GM12892 (cell line): ENCODE data around the gene TNS4.

Experiments used
- DNase-seq: peaks from one replicate; pipeline ENCODE4 v3.0.0; 2011; ENCODE audit not compliant: insufficient read length
- FAIRE-seq: peaks from 2 replicates; lab custom pipeline; 2011; peaks lifted over from hg19 to GRCh38; lab: Jason Lieb, UNC
- POLR2A ChIP-seq: IDR thresholded peaks from 2 replicates; pipeline ENCODE4 v1.6.1; 2011; ENCODE audit warnings: low read depth, low read length, control low read depth
- POLR2AphosphoS5 ChIP-seq: IDR thresholded peaks from 2 replicates; pipeline ENCODE4 v1.6.1; 2011; ENCODE audit warnings: low read depth, low read length, control low read depth
- TAF1 ChIP-seq: IDR thresholded peaks from 2 replicates; pipeline ENCODE4 v1.6.1; 2011; ENCODE audit warnings: low read depth, mild to moderate bottlenecking, control low read depth, low read length, borderline replicate concordance

The TNS4 gene

DNA sequence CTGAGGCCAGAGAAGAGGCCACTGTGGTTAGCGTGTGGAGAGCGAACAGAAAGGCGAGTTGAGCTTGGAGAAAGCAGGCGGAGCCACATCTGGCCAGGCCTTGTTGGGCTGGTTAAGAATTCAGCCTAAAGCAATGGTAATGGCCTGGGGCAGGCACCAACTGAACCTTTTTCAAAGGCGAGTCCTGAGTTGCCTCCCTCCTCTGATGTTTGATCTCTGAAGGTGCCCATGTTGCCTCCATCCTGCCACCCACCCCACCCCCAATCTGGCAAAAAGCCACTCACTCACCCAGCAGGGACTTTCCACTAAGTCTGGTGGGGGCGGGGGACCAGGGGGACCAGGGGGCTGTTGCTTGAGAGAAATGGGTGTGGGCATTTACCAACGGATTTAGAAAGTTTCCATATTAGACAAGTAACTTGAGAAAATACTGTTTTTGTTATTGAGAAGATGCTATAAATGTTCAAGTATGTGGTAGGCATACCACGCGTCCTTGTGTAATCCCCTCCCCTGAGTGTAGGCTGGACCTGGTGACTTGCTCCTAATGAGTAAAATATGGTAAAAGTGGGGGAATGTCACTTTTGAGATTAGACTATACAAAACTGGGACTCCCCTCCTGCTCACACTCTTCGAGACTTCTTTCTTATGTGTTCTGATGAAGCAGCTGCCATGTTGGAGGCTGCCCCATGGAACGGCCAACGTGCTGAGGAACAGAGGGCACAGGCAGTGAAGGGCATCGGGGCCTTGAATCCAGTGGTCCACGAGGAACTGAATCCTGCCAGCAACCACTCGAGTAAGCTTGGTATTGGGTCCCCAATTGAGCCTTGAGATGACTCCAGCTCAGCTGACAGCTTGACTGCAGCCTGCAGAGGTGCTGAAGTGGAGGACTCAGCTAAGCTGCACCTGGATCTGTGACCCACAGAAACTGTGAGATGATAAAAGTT lies 29.9 kb upstream of the TNS4 start:
- DNase-seq: no peak

DNA sequence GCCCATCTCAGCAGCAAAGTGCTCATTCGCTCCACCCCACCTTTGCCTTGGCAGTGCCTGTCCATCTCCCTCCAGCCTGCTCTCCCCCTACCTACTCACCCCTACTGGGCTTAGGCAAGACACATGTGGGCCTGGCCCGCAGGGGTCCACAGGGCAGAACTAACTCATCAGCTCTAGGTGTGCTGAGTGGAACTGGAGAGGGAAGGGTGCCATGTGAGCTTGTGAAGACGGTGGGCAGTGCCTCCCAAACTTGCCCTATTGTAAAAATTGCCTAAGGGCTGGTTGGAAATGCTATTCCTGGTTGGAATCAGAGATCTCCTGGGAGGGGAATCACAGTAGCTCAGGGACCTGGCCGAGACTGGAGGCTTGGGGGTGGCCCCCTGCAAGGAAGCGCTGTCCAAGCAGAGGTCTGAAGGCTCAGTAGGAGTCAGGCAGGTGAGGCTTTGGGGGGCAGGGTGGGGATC lies 29.1 kb upstream of the TNS4 start:
- FAIRE-seq (no peak), DNase-seq (no peak)
- TF ChIP-seq TAF1 (no peak), POLR2A (no peak), POLR2AphosphoS5 (no peak)

More for the DNA sequence above, 29.9 kb upstream of the TNS4 start:
- TF ChIP-seq TAF1 (0 out of 2 replicates have a peak, but pooled peaks have one; percentile 31), POLR2AphosphoS5 (no peak), POLR2A (no peak)
- FAIRE-seq: no peak

DNA sequence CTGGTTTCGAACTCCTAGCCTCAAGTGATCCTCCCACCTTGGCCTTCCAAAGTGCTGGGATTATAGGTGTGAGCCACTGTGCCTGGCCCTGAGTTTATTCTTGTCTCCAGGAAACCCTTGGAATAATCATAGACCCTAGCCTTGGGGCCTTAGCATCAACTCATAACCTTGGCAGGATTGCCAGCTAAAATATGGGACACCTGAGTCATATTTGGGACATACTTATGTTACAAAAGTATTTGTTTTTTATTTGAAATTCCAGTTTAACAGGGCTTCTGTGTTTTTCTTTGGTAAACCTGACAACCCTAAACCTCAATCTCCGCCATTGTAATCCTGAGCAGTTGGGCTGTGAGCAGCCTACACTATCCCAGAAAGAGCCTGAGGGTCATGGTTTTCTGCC lies 28.6 kb upstream of the TNS4 start:
- DNase-seq: no peak
- no peak for FAIRE-seq
- TF ChIP-seq POLR2A: no peak
- no peak for TF ChIP-seq TAF1
- TF ChIP-seq POLR2AphosphoS5: no peak

DNA sequence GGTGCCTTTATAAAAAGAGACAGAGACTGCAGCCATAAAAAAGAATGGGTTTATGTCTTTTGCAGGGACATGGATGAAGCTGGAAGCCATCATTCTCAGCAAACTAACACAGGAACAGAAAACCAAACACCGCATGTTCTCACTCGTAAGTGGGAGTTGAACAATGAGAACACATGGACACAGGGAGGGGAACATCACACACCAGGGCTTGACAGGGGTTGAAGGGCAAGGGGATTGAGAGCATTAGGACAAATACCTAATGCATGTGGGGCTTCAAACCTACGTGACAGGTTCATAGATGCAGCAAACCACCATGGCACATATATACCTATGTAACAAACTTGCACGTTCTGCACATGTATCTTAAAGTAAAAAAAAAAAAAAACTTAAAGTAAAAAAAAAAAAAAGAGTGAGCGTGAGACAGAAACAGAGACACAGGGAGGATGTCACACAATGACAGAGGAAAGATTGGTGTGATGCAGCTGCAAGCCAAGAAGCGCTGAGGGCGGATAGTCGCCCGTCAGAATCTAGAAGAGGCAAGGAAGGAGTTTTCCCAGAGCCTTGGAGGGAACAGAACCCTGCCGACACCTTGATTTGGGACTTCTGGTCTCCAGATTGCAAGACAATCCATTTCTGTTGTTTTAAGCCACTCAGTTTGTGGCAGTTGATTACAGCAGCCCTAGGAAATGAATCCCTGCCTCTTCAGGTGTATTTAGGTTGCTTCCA lies 27.4 kb upstream of the TNS4 start:
- DNase-seq: no peak
- no peak for TF ChIP-seq POLR2A
- TF ChIP-seq POLR2AphosphoS5: no peak
- TF ChIP-seq TAF1: no peak
- no peak for FAIRE-seq

DNA sequence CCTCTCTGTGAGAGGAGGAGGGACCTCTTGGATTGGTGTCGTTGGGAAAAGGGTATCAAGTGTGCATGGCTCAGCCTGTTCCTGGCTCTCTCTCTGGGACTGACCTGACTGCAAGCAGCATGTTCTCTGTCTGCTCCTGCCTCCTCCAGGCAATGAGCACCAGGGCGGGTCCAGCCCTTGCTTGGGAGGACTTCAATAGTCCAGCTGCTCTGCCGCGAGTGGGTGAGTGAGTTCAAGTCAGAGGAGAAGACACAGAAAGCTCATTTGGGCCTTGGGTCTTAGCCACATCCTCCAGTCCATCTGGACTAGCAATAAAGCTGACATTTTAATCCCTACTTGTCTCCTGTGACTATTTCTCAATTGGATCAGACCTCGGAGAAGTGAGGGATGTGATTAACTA lies 25.2 kb upstream of the TNS4 start:
- TF ChIP-seq POLR2A (no peak), TAF1 (no peak), POLR2AphosphoS5 (no peak)
- DNase-seq: no peak
- FAIRE-seq: no peak

DNA sequence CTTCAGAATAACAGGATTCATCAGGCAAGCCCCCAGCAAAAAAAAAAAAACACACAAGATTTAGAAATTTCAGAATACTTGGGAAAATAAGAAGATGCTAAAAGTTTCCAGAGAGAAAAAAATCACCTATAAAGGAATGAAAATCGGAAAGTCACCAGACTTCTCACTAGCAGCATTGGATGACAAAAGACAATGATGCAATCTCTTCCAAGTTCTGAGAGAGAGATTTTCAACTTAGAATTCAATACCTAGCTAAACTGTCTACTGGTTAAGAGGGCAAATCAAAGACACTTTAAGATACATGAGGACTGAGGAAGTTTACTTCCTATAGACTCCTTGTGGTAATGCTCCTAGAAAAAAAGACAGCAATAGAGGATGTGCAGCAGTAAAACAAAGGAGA lies 23.9 kb upstream of the TNS4 start:
- no peak for FAIRE-seq
- TF ChIP-seq TAF1 (no peak), POLR2A (no peak), POLR2AphosphoS5 (no peak)
- DNase-seq: no peak

DNA sequence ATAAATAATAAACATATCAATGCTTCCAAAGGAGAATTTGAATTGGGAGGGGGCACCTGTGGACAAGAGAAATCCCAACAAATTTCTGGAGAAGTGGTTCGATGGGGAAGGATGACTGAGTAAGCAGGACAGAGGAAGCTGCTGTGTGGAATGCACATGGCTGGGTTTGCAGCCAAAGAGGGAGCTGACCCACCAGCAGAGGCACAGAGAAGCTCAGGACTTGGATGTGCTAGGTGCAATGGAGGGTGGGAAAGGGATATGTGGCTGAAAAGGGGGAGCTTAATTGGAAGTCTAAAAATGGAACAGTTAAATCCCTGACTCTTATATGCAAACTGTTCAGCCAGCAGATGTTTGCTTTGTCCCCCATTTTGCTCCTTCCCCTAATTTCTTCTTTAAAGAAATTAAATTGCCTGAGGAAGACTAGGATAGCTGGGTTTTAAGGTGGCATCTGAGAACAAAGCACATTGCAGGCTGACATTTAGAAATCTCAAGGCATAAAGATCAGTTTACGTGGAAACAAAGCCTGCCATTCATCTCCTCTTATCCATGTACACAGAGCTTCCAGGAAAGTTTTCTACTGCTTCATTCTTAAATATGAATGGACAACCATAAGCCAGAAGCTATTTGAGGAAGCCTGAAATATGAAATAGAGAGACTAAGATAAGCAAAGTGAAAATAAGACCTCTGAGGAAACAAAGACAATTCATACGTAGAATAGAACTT lies 23.0 kb upstream of the TNS4 start:
- no peak for TF ChIP-seq POLR2AphosphoS5
- no peak for TF ChIP-seq POLR2A
- no peak for TF ChIP-seq TAF1
- FAIRE-seq (no peak), DNase-seq (no peak)

DNA sequence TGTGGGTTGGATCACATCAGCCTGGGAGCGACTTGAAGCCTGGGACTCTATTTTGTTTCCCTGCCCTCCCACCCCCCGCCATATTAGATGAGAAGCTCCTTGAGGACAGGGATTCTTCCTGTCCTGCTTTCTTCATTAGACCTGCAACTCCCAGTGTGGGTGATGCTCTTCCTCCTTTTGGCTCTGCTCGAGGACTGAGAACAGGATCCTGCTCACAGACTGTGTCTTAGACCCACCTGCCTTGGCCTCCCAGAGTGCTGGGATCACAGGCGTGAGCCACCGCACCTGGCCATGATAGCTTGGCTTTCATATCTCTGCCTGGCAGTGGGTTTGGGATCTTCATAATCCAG lies 21.5 kb upstream of the TNS4 start:
- DNase-seq (no peak), FAIRE-seq (no peak)
- TF ChIP-seq TAF1 (no peak), POLR2AphosphoS5 (no peak), POLR2A (no peak)

DNA sequence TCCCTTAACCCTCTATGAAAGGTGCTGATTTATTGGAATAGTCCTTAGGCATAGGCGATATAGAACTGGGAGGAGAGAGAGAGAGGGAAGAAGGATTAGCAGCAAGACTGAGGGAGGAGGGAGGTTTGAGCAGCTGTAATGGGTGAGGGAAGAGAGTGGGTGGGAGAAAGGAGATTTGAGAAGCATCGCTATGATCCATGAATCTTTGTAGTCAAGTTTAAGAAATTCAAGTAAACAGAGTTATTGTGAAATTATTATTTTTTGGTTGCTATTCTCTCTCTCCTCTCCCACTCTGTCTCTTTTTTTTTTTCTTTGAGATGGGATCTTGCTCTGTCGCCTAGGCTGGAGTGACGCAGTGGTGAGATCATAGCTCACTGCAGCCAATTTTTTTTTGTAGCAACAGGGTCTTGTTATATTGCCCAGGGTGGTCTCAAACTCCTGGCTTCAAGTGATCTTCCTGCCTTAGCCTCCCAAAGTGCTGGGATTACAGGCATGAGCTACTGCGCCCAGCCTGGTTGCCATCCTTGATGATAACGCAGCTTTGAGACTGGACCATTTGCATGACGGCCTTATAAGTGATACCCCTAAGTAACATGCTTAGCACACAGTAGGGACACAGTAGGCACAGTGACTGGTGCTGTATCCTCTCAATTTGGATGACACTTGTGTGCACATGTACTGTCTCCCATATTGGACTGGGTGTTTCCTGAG lies 21.0 kb upstream of the TNS4 start:
- no peak for FAIRE-seq
- TF ChIP-seq POLR2AphosphoS5: no peak
- TF ChIP-seq POLR2A: no peak
- TF ChIP-seq TAF1: no peak
- no peak for DNase-seq

DNA sequence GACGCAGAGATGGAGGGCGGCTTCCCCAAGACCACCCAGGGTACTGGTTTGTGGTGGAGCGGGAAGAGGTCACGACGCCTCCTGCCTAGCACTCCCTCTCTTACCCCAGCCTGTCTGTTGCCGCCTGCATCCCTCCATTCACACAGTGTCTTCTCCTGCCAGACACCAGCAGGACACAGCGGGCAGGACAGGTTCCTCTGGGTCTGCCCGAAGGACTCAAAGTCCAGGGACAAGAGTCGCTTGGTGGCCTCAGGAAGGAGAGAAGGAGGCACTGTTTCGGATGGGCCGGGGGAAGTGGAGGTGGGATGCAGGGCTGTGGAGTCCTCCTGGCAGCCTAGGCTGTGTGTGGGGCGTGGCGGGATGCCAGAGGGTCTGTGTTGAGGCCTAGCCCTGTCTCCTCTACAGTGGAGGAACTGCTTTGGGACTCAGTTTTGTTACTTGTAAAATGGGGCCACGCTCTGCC lies 19.6 kb upstream of the TNS4 start:
- DNase-seq (no peak), FAIRE-seq (no peak)
- no peak for TF ChIP-seq POLR2A
- no peak for TF ChIP-seq POLR2AphosphoS5
- TF ChIP-seq TAF1: no peak

DNA sequence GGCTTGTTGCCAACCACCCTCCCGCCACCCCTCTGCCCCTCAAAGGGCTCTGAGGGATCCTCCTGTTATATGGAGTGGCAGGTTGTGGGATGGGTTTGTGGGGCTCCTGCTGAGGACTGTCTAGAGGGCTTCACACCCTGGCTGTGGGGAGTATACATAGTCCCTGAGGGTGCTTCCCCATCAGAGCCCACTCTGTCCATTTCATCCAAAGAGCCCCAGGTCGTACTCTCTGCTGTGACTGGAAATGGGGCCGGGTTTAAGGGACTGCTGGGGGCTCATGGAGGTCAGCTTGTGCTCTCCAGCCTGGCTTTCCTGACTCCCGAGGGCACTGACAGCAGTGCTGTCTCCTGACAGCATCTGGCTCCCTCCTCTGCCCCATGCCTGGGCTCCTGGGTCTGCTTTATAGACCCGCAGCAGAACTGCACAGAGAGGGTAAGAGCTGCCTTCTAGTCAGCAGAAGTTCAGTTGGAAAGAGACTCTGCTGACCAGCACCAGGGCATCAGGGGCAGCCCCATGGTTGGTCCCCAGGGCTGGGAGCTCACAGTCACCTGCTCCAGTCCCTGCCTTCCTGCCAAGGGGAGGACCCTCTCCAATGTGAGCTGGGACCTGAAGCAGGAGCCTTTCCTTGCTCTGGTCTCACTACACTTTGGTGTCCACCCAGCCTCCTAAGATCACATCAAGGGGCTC lies 17.8 kb upstream of the TNS4 start:
- FAIRE-seq (no peak), DNase-seq (no peak)
- TF ChIP-seq TAF1 (no peak), POLR2AphosphoS5 (no peak), POLR2A (no peak)
